WTC11 (cell line): Measurements from ENCODE around the gene HMCN1. TPM values are rescaled to one million over a fixed set of nuclear protein-coding genes. Genes with fewer than 3 reads are reported as not detected.
"Not testable (repeated sequence)": the region's sequence is repeated elsewhere in the genome, so short reads cannot be mapped to it uniquely, and the experiment has no call there.

Experiments
- ATAC-seq: fragments of 200-7000 bp; cut with Tn5 transposase; 2 replicates; pipeline ENCODE4 v1.10.0; 2021; ENCODE audit warnings: mild to moderate bottlenecking, moderate library complexity
- CTCF ChIA-PET: fragments of 300-600 bp; sonication (Branson Sonifier 250); formaldehyde crosslinking; loops from one replicate; lab custom pipeline; 2021; ENCODE audit warnings: antibody characterized with exemption; lab: Charles Lee
- POLR2A ChIA-PET: fragments of 350-600 bp; sonication (Branson Sonifier 250); formaldehyde crosslinking; loops from one replicate; lab custom pipeline; 2021; ENCODE audit warnings: antibody characterized with exemption; lab: Charles Lee
- DNase-seq: peaks from one replicate; pipeline ENCODE4 v3.0.0; 2021; ENCODE audit warnings: low spot score
- H3K27ac Mint-ChIP-seq: 2 replicates; pipeline ENCODE4 v1.8.0; 2021; ENCODE audit warnings: mixed read lengths
- H3K27me3 Mint-ChIP-seq: 2 replicates; pipeline ENCODE4 v1.8.0; 2021; ENCODE audit warnings: low read depth, mild to moderate bottlenecking, moderate library complexity, mixed read lengths
- H3K36me3 Mint-ChIP-seq: 2 replicates; pipeline ENCODE4 v1.8.0; 2021; ENCODE audit warnings: mixed read lengths
- H3K4me1 Mint-ChIP-seq: 2 replicates; pipeline ENCODE4 v1.8.0; 2022; ENCODE audit warnings: mixed read lengths
- H3K4me3 Mint-ChIP-seq: 2 replicates; pipeline ENCODE4 v1.8.0; 2021; ENCODE audit warnings: mild to moderate bottlenecking, moderate library complexity, mixed read lengths
- H3K9me3 Mint-ChIP-seq: 2 replicates; pipeline ENCODE4 v1.8.0; 2021; ENCODE audit warnings: mixed read lengths
- ARID4B ChIP-seq: sonication (generic); formaldehyde crosslinking; IDR thresholded peaks from 2 replicates; pipeline ENCODE4 v1.8.0; 2023; ENCODE audit warnings: missing genetic modification reagents, mild to moderate bottlenecking, borderline replicate concordance
- E2F4 ChIP-seq: sonication (generic); formaldehyde crosslinking; IDR thresholded peaks from 2 replicates; pipeline ENCODE4 v1.8.1; 2022; ENCODE audit warnings: low read depth, mild to moderate bottlenecking, moderate library complexity, missing genetic modification reagents, borderline replicate concordance
- KAT7 ChIP-seq: sonication (generic); formaldehyde crosslinking; IDR thresholded peaks from 2 replicates; pipeline ENCODE4 v1.8.1; 2023; ENCODE audit warnings: missing genetic modification reagents, mild to moderate bottlenecking, borderline replicate concordance
- MXD4 ChIP-seq: fragments of 250-450 bp; sonication (Bioruptor Pico); IDR thresholded peaks from 2 replicates; pipeline ENCODE4 v1.8.0; 2021; ENCODE audit warnings: mild to moderate bottlenecking, moderate library complexity, borderline replicate concordance
- MYBL2 ChIP-seq: sonication (generic); formaldehyde crosslinking; IDR thresholded peaks from 2 replicates; pipeline ENCODE4 v1.8.1; 2023; ENCODE audit warnings: mild to moderate bottlenecking, moderate library complexity, missing genetic modification reagents
- NR2C2 ChIP-seq: sonication (generic); formaldehyde crosslinking; IDR thresholded peaks from 2 replicates; pipeline ENCODE4 v1.8.0; 2022; ENCODE audit warnings: mild to moderate bottlenecking, missing genetic modification reagents
- TCF7 ChIP-seq: sonication (generic); formaldehyde crosslinking; IDR thresholded peaks from 2 replicates; pipeline ENCODE4 v1.8.0; 2022; ENCODE audit warnings: mild to moderate bottlenecking, low read depth, missing genetic modification reagents, moderate library complexity
- TEAD1 ChIP-seq: sonication (generic); formaldehyde crosslinking; IDR thresholded peaks from 2 replicates; pipeline ENCODE4 v1.8.0; 2022; ENCODE audit warnings: mild to moderate bottlenecking, missing genetic modification reagents
- ZBTB43 ChIP-seq: sonication (generic); formaldehyde crosslinking; IDR thresholded peaks from 2 replicates; pipeline ENCODE4 v1.8.1; 2023; ENCODE audit warnings: mild to moderate bottlenecking, missing genetic modification reagents
- ZNF396 ChIP-seq: fragments of 250-450 bp; sonication (Bioruptor Pico); IDR thresholded peaks from 2 replicates; pipeline ENCODE4 v1.8.0; 2021; ENCODE audit warnings: mild to moderate bottlenecking, moderate library complexity, borderline replicate concordance
- total RNA-seq: library from RNA; stranded (reverse); gene quantifications from 3 replicates; pipeline ENCODE4 v1.2.3, GENCODE V29; 2021

HMCN1 gene
- total RNA-seq, 1 experiment from 2014 or later, result 5.6 TPM

GRCh38 chr1:186207391-186208085, 473.3 kb downstream of the HMCN1 start (continued):
- TF ChIP-seq ZBTB43 (CRISPR knock-in tag) (no peak), ARID4B (CRISPR knock-in tag) (no peak), E2F4 (CRISPR knock-in tag) (no peak), KAT7 (CRISPR knock-in tag) (no peak)

GRCh38 chr1:186208405-186209129, 474.4 kb downstream of the HMCN1 start:
- H3K27ac Mint-ChIP-seq, result no peak overlapping the region

GRCh38 chr1:186210258-186210657, 476.1 kb downstream of the HMCN1 start:
- H3K9me3 Mint-ChIP-seq, result 0 out of 2 replicates have a peak, but pooled peaks cover 3% of the 10 kb centered on the region
- DNase-seq (no peak), ATAC-seq (no peak)
- CTCF ChIA-PET, result interaction anchor here (1.3 to 1.7 kb wide), 2 partner anchors 55 to 490 kb away, joined by 4 to 6 read pairs; no protein-coding TSS in a partner anchor
- POLR2A ChIA-PET, result no interaction called here
- no peak overlapping the region for H3K4me3 Mint-ChIP-seq
- H3K27me3 Mint-ChIP-seq, result no peaks in the 10 kb centered on the region
- peaks cover 33% of the 10 kb centered on the region for H3K4me1 Mint-ChIP-seq
- H3K27ac Mint-ChIP-seq, result no peak overlapping the region
- no peaks in the 10 kb centered on the region for H3K36me3 Mint-ChIP-seq
- TF ChIP-seq TCF7 (CRISPR knock-in tag) (no peak), NR2C2 (CRISPR knock-in tag) (no peak), ZBTB43 (CRISPR knock-in tag) (no peak), MXD4 (CRISPR knock-in tag) (no peak), TEAD1 (CRISPR knock-in tag) (no peak), KAT7 (CRISPR knock-in tag) (no peak)

More at GRCh38 chr1:186208405-186209129, 474.4 kb downstream of the HMCN1 start:
- ChIA-PET POLR2A (no interaction called here), CTCF (interaction anchor here (3.2 kb wide), 1 partner anchor 488 kb away, joined by 17 read pairs; no protein-coding TSS in a partner anchor)
- no peaks in the 10 kb centered on the region for H3K36me3 Mint-ChIP-seq
- ATAC-seq (no peak), DNase-seq (no peak)
- TF ChIP-seq MYBL2 (CRISPR knock-in tag) (no peak), ZNF396 (CRISPR knock-in tag) (no peak), KAT7 (CRISPR knock-in tag) (no peak)
- 0 out of 2 replicates have a peak, but pooled peaks cover 3% of the 10 kb centered on the region for H3K9me3 Mint-ChIP-seq
- H3K27me3 Mint-ChIP-seq, result no peaks in the 10 kb centered on the region
- peaks cover 33% of the 10 kb centered on the region for H3K4me1 Mint-ChIP-seq
- H3K4me3 Mint-ChIP-seq, result no peak overlapping the region

- ATAC-seq, H3K4me3 Mint-ChIP-seq, H3K9me3 Mint-ChIP-seq, H3K27me3 Mint-ChIP-seq, H3K27ac Mint-ChIP-seq, POLR2A ChIA-PET, H3K36me3 Mint-ChIP-seq, DNase-seq: not testable (repeated sequence)
- peaks cover 20% of the 10 kb centered on the region for H3K4me1 Mint-ChIP-seq
- CTCF ChIA-PET, result interaction anchor here (1.3 kb wide), 1 partner anchor 491 kb away, joined by 4 read pairs; no protein-coding TSS in a partner anchor
Measured at GRCh38 chr1:186211583-186211982, 477.4 kb downstream of the HMCN1 start.
